GM23248 (cell line): ENCODE measurements around the gene LIPT2. TPM values are rescaled to one million over a fixed set of nuclear protein-coding genes. Genes with fewer than 3 reads are reported as not detected.
"Not testable (repeated sequence)": the region's sequence is repeated elsewhere in the genome, so short reads cannot be mapped to it uniquely, and the experiment has no call there.

Source experiments
- DNase-seq: peaks from one replicate; pipeline ENCODE4 v3.0.0-alpha.2; 2015
- H2AFZ ChIP-seq: fragments of 200-600 bp; sonication (generic); 2 replicates; pipeline ENCODE4 v1.6.1; 2016; ENCODE audit warnings: antibody characterized with exemption
- H3F3A ChIP-seq: fragments of 200-600 bp; sonication (generic); 2 replicates; pipeline ENCODE4 v1.6.1; 2016; ENCODE audit warnings: mild to moderate bottlenecking, antibody characterized with exemption, mixed run types; ENCODE audit not compliant: insufficient read depth
- H3K27ac ChIP-seq: fragments of 200-600 bp; sonication (generic); 2 replicates; pipeline ENCODE4 v1.5.1; 2016; ENCODE audit warnings: mild to moderate bottlenecking
- H3K27me3 ChIP-seq: fragments of 200-600 bp; sonication (generic); replicated peaks from 2 replicates; pipeline ENCODE4 v1.6.1; 2016; ENCODE audit warnings: mild to moderate bottlenecking; ENCODE audit not compliant: insufficient read depth
- H3K36me3 ChIP-seq: fragments of 200-600 bp; sonication (generic); 2 replicates; pipeline ENCODE4 v1.6.1; 2016; ENCODE audit warnings: low read depth, mild to moderate bottlenecking
- H3K4me1 ChIP-seq: fragments of 200-600 bp; sonication (generic); 2 replicates; pipeline ENCODE4 v1.6.1; 2016; ENCODE audit warnings: mild to moderate bottlenecking; ENCODE audit not compliant: insufficient read depth
- H3K4me2 ChIP-seq: fragments of 200-600 bp; sonication (generic); one replicate; pipeline ENCODE4 v1.6.1; 2016; ENCODE audit warnings: mild to moderate bottlenecking; ENCODE audit not compliant: unreplicated experiment
- H3K4me3 ChIP-seq: fragments of 200-600 bp; sonication (generic); 2 replicates; pipeline ENCODE4 v1.5.1; 2016; ENCODE audit warnings: mild to moderate bottlenecking
- H3K79me2 ChIP-seq: fragments of 200-600 bp; sonication (generic); 2 replicates; pipeline ENCODE4 v1.6.1; 2016; ENCODE audit warnings: mild to moderate bottlenecking; ENCODE audit not compliant: insufficient read depth
- H3K9ac ChIP-seq: fragments of 200-600 bp; sonication (generic); 2 replicates; pipeline ENCODE4 v1.6.1; 2016; ENCODE audit warnings: mild to moderate bottlenecking
- H3K9me2 ChIP-seq: fragments of 200-600 bp; sonication (generic); 2 replicates; pipeline ENCODE4 v1.6.1; 2016; ENCODE audit warnings: mixed run types, mild to moderate bottlenecking, moderate library complexity; ENCODE audit not compliant: insufficient read depth
- H3K9me3 ChIP-seq: fragments of 200-600 bp; sonication (generic); one replicate; pipeline ENCODE4 v1.6.1; 2017; ENCODE audit warnings: low read depth
- H4K20me1 ChIP-seq: fragments of 200-600 bp; sonication (generic); 2 replicates; pipeline ENCODE4 v1.6.0; 2016; ENCODE audit not compliant: insufficient read depth
- EZH2 ChIP-seq: fragments of 200-600 bp; sonication (generic); IDR thresholded peaks from 2 replicates; pipeline ENCODE4 v1.6.1; 2018; ENCODE audit warnings: antibody characterized with exemption, mild to moderate bottlenecking; ENCODE audit not compliant: insufficient read depth, poor library complexity, severe bottlenecking
- EZH2phosphoT487 ChIP-seq: fragments of 200-600 bp; sonication (generic); IDR thresholded peaks from 2 replicates; pipeline ENCODE4 v1.6.1; 2018; ENCODE audit warnings: antibody characterized with exemption, moderate library complexity, mild to moderate bottlenecking, low read depth; ENCODE audit not compliant: insufficient read depth
- WGBS, 2 experiments: methylation state at CpG; one replicate each; pipeline ENCODE4 v1.1.6; 2015 to 2017; ENCODE audit warnings: low lambda C conversion rate in 2 of 2, low coverage in 1 of 2; ENCODE audit errors: missing lambda C conversion rate in 2 of 2; 5-methylcytosine and 5-hydroxymethylcytosine counted together
- in situ Hi-C: fragments of 300-500 bp; cut with MboI; formaldehyde crosslinking; loops from 2 replicates; pipeline ENCODE4 v1.15.0; 2020
- polyA plus RNA-seq: library from polyadenylated mRNA; unstranded; fragments of >200 nt; fragmentation: Nextera tagmentation; extraction: Ambion mirVana; gene quantifications from 2 replicates; pipeline ENCODE4 v1.2.1, GENCODE V29; 2016
- total RNA-seq: library from RNA; depleted of rRNA; stranded (reverse); fragments of >200 nt; shearing (Covaris generic); gene quantifications from 2 replicates; pipeline ENCODE4 v1.2.3, GENCODE V29; 2014

The LIPT2 gene
- total and polyA plus RNA-seq, 2 experiments from 2014 or later = 1.5 to 2.1 TPM

GRCh38 chr11:74521666-74522252, 28.2 kb upstream of the LIPT2 start:
- Histone ChIP-seq H3K4me1 (no peaks in the 10 kb centered on the region), H3K36me3 (no peaks in the 10 kb centered on the region), H3K9me2 (no peaks in the 10 kb centered on the region), H3K4me2 (no peak overlapping the region), H3K79me2 (no peaks in the 10 kb centered on the region), H3K4me3 (no peak overlapping the region), H3K9ac (no peak overlapping the region), H3K27me3 (peaks cover 28% of the 10 kb centered on the region; the same call in 1 of the 2 replicates), H4K20me1 (no peaks in the 10 kb centered on the region), H3K27ac (no peak overlapping the region), H2AFZ (no peak overlapping the region), H3F3A (no peaks in the 10 kb centered on the region), H3K9me3 (no peaks in the 10 kb centered on the region)
- in situ Hi-C loops = no loop called here
- WGBS, 2 experiments = 25 to 26% methylated on average over 2 of the region's 2 CpGs
- TF ChIP-seq EZH2 (no peak), EZH2phosphoT487 (no peak)
- DNase-seq = no peak

DNA sequence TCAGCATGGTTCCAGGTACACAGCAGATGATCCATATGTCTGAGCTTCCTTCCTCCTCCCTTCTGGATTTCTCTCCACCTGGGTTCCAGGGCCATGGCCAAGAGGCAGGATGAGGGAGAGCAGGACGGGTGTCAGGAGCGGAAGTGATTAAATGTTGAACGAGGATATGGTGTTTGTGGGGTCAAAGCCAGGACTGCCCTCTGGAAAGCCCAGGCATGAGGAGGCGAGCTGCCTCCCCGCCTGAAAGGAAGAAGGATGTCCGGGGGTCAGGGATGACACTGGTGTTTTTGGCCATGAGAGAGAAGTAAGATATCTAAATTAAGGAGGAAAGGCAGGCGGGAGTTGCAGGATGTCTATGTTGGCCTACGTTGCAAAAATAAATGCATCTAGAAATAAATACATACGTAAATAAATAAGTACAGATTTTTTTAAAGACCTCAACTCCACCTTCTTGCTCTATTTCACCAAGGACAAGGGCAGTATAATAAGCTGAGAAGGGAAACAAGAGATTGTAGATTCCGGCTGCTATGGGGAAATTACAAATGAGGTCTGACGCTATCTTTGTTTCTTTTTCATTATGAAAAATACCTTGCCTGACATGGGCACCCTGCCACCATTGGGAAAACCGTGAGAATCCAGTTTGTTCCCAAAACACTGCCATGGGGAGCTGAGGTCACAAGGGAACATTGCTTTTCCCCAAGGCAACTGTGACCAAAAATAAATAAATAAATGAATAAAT, 27.6 kb upstream of the LIPT2 start:
- DNase-seq = no peak
- H4K20me1 ChIP-seq = no peaks in the 10 kb centered on the region
- in situ Hi-C loops = no loop called here
- H3K9ac ChIP-seq = no peak overlapping the region
- H3F3A ChIP-seq = no peaks in the 10 kb centered on the region
- H3K4me1 ChIP-seq = no peaks in the 10 kb centered on the region
- TF ChIP-seq EZH2 = no peak
- no peak for TF ChIP-seq EZH2phosphoT487
- no peak overlapping the region for H3K27ac ChIP-seq
- H3K9me2 ChIP-seq = no peaks in the 10 kb centered on the region
- H3K27me3 ChIP-seq = peaks cover 28% of the 10 kb centered on the region; the same call in 1 of the 2 replicates
- H3K4me3 ChIP-seq = no peak overlapping the region
- no peak overlapping the region for H3K4me2 ChIP-seq
- no peaks in the 10 kb centered on the region for H3K79me2 ChIP-seq
- H3K36me3 ChIP-seq = no peaks in the 10 kb centered on the region
- 55 to 61% methylated on average over 12 of the region's 12 CpGs for WGBS, 2 experiments
- H3K9me3 ChIP-seq = no peaks in the 10 kb centered on the region
- no peak overlapping the region for H2AFZ ChIP-seq

DNA sequence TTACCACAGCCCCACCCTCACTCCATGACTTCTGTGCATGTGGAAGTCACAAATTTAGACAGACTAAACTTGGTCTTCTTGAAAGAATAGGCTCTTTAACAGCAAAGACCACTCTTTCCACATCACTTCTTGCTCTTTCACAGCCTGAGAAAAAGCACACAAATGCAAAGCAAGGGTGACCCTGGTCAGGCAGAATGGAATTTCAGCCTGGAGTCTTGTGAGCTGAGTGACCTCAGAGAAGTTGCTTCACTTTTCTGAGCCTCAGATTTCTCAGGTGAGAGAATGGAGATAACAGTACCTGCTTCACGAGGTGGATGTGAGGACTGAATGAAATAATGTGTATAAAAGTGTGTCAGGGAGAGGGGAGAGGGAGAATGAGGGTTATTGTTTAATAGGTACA, 26.8 kb upstream of the LIPT2 start:
- no peaks in the 10 kb centered on the region for H3K36me3 ChIP-seq
- H3K9me2 ChIP-seq = no peaks in the 10 kb centered on the region
- no peak overlapping the region for H3K4me3 ChIP-seq
- no peaks in the 10 kb centered on the region for H3K9me3 ChIP-seq
- no peak overlapping the region for H3K27ac ChIP-seq
- H3K4me2 ChIP-seq = no peak overlapping the region
- TF ChIP-seq EZH2 = no peak
- TF ChIP-seq EZH2phosphoT487 = no peak
- no peaks in the 10 kb centered on the region for H3K4me1 ChIP-seq
- H4K20me1 ChIP-seq = no peaks in the 10 kb centered on the region
- no peaks in the 10 kb centered on the region for H3K79me2 ChIP-seq
- no peak for DNase-seq
- H2AFZ ChIP-seq = no peak overlapping the region
- in situ Hi-C loops = no loop called here
- no peak overlapping the region for H3K9ac ChIP-seq
- 11% methylated on average over 1 of the region's 1 CpG for WGBS, 2 experiments
- peaks cover 28% of the 10 kb centered on the region; the same call in 1 of the 2 replicates for H3K27me3 ChIP-seq
- no peaks in the 10 kb centered on the region for H3F3A ChIP-seq

DNA sequence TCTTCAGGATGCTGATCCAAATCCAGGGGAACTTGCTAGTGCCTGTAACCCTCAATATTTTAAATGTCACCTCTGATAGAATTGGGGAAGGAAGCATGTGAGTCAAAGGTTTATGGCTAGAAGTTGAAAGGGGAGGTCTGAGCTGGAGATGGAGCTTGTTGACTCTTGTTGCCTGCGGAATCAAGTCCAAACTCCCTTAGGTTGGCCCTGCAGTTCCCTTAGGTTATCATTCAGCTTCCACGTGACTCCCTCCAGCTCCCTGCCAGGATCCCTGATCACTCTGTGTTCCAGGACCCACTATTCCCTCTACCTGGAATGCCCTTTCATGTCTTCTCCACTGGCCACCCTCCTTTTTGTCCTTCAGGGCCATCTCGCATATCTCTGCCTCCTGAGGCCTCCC, 26.2 kb upstream of the LIPT2 start:
- H3K36me3 ChIP-seq = no peaks in the 10 kb centered on the region
- H3K27ac ChIP-seq = no peak overlapping the region
- in situ Hi-C loops = no loop called here
- no peaks in the 10 kb centered on the region for H3K79me2 ChIP-seq
- no peaks in the 10 kb centered on the region for H3K9me3 ChIP-seq
- no peak overlapping the region for H3K4me2 ChIP-seq
- 46 to 54% methylated on average over 3 of the region's 3 CpGs for WGBS, 2 experiments
- no peak for DNase-seq
- TF ChIP-seq EZH2 = no peak
- no peak for TF ChIP-seq EZH2phosphoT487
- H2AFZ ChIP-seq = no peak overlapping the region
- no peak overlapping the region for H3K9ac ChIP-seq
- no peaks in the 10 kb centered on the region for H3F3A ChIP-seq
- no peaks in the 10 kb centered on the region for H4K20me1 ChIP-seq
- peaks cover 25% of the 10 kb centered on the region; the same call in 1 of the 2 replicates for H3K27me3 ChIP-seq
- H3K4me3 ChIP-seq = no peak overlapping the region
- H3K9me2 ChIP-seq = no peaks in the 10 kb centered on the region
- H3K4me1 ChIP-seq = no peaks in the 10 kb centered on the region

GRCh38 chr11:74517592-74517991, 24.1 kb upstream of the LIPT2 start:
- H3F3A ChIP-seq, in situ Hi-C loops, H3K36me3 ChIP-seq, H4K20me1 ChIP-seq, H3K9me3 ChIP-seq, H3K4me3 ChIP-seq, H3K4me2 ChIP-seq, DNase-seq, H3K27ac ChIP-seq, H3K79me2 ChIP-seq, H3K4me1 ChIP-seq, H3K9ac ChIP-seq, H2AFZ ChIP-seq, H3K9me2 ChIP-seq: not testable (repeated sequence)
- H3K27me3 ChIP-seq = peaks cover 12% of the 10 kb centered on the region; the same call in 1 of the 2 replicates
- WGBS, 2 experiments = 62 to 64% methylated on average over 6 of the region's 6 CpGs
